ENCODE measurements around the gene SARM1.

DNA sequence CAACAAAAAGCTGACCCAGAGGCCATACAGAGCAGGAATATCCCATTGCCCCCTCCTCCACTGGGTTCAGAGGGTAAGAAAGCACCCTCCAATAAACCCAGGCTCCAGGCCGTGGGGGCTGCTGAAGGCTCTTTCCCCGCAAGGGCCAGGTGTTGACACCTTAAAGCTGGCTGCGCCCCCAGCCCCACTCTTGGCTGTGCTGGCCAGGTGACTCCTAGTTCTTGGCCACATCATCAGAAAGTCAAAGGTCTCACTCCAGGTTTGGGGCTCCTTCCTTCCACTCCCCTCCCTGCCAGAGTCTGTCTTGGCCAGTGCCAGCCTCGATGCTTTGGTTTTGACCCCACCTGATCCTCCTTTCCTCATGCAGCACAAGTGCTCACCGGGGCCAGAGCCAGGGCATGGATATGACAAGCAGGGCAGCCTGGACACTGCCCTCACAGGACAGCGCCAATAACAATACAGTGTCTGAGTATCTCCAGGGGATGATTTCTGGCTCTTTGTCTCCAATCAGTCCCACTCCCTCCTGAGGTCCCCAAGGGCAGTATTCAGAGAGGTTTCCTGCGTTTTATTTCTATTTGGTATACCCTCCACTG, 26.3 kb downstream of the SARM1 start:
- TF ChIP-seq, protein P1, sequence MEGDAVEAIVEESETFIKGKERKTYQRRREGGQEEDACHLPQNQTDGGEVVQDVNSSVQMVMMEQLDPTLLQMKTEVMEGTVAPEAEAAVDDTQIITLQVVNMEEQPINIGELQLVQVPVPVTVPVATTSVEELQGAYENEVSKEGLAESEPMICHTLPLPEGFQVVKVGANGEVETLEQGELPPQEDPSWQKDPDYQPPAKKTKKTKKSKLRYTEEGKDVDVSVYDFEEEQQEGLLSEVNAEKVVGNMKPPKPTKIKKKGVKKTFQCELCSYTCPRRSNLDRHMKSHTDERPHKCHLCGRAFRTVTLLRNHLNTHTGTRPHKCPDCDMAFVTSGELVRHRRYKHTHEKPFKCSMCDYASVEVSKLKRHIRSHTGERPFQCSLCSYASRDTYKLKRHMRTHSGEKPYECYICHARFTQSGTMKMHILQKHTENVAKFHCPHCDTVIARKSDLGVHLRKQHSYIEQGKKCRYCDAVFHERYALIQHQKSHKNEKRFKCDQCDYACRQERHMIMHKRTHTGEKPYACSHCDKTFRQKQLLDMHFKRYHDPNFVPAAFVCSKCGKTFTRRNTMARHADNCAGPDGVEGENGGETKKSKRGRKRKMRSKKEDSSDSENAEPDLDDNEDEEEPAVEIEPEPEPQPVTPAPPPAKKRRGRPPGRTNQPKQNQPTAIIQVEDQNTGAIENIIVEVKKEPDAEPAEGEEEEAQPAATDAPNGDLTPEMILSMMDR (IDR thresholded peaks at IDR 0.05): no peak
- TF ChIP-seq POLR2AphosphoS5 (IDR thresholded peaks at IDR 0.05): no peak
